ENCODE results near the gene TMEM94.

TMEM94 gene

GRCh38 chr17:75546181-75546580 is 89.7 kb downstream of the TMEM94 start:
- Histone ChIP-seq H3K4me3 (ENCODE audit: low read depth, low read length) (no peak overlapping the region), H3K4me1 (ENCODE audit: control insufficient read depth, insufficient read depth, low read length) (peaks cover 10% of the 10 kb centered on the region; the same call in 1 of the 2 replicates), H3K27ac (ENCODE audit: extremely low read depth, low read depth, low read length) (no peak overlapping the region), H3K9me3 (ENCODE audit: control insufficient read depth, insufficient read depth, low read depth, low read length) (no peaks in the 10 kb centered on the region), H3K36me3 (ENCODE audit: control insufficient read depth in 2 of 2, insufficient read depth in 1 of 2, low read length in 2 of 2) (no peaks in the 10 kb centered on the region)
- ChIA-PET POLR2A (no interaction called here), CTCF (interaction anchor here (0.6 kb wide), 1 partner anchor 87 kb away, joined by 3 read pairs; the partner anchor contains the start of gene SMIM5)
- TF ChIP-seq ZNF324 (tag by site-specific recombination; IDR thresholded peaks at IDR 0.05) (no peak), TCF7L2 (IDR thresholded peaks at IDR 0.05; ENCODE audit: borderline replicate concordance, low read depth, low read length) (no peak), ZNF670 (tag by site-specific recombination; IDR thresholded peaks at IDR 0.05; ENCODE audit: low read depth) (no peak), SP3 (tag by site-specific recombination; IDR thresholded peaks at IDR 0.05) (no peak), ZEB2 (tag by site-specific recombination; IDR thresholded peaks at IDR 0.05) (no peak), PRDM6 (tag by site-specific recombination; IDR thresholded peaks at IDR 0.05) (no peak), ZBTB21 (tag by site-specific recombination; IDR thresholded peaks at IDR 0.05) (no peak), ZNF311 (tag by site-specific recombination; IDR thresholded peaks at IDR 0.05; ENCODE audit: borderline replicate concordance) (no peak), ZNF830 (tag by site-specific recombination; IDR thresholded peaks at IDR 0.05; ENCODE audit: low read depth) (no peak), ZNF175 (tag by site-specific recombination; IDR thresholded peaks at IDR 0.05) (no peak), ZNF843 (tag by site-specific recombination; IDR thresholded peaks at IDR 0.05) (no peak), ZNF596 (tag by site-specific recombination; IDR thresholded peaks at IDR 0.05) (no peak), ZNF416 (tag by site-specific recombination; IDR thresholded peaks at IDR 0.05) (no peak), ZSCAN23 (tag by site-specific recombination; IDR thresholded peaks at IDR 0.05) (no peak), ZNF571 (tag by site-specific recombination; IDR thresholded peaks at IDR 0.05) (no peak), ZNF214 (tag by site-specific recombination; IDR thresholded peaks at IDR 0.05; ENCODE audit: borderline replicate concordance) (no peak), ZNF777 (tag by site-specific recombination; IDR thresholded peaks at IDR 0.05; ENCODE audit: borderline replicate concordance) (no peak), ZNF629 (tag by site-specific recombination; IDR thresholded peaks at IDR 0.05) (no peak)

GRCh38 chr17:75547091-75547490 is 90.7 kb downstream of the TMEM94 start:
- Histone ChIP-seq H3K9me3 (ENCODE audit: control insufficient read depth, insufficient read depth, low read depth, low read length) (no peaks in the 10 kb centered on the region), H3K4me1 (ENCODE audit: control insufficient read depth, insufficient read depth, low read length) (peaks cover 10% of the 10 kb centered on the region; the same call in 1 of the 2 replicates), H3K27ac (ENCODE audit: extremely low read depth, low read depth, low read length) (no peak overlapping the region), H3K4me3 (ENCODE audit: low read depth, low read length) (no peak overlapping the region), H3K36me3 (ENCODE audit: control insufficient read depth in 2 of 2, insufficient read depth in 1 of 2, low read length in 2 of 2) (no peaks in the 10 kb centered on the region)
- POLR2A ChIA-PET = no interaction called here
- CTCF ChIA-PET = no interaction called here
- TF ChIP-seq TCF7L2 (IDR thresholded peaks at IDR 0.05; ENCODE audit: borderline replicate concordance, low read depth, low read length) = no peak
- no peak for TF ChIP-seq ZNF677 (tag by site-specific recombination; IDR thresholded peaks at IDR 0.05)
- no peak for TF ChIP-seq ZNF768 (tag by site-specific recombination; IDR thresholded peaks at IDR 0.05)
- no peak for TF ChIP-seq SALL2 (tag by site-specific recombination; IDR thresholded peaks at IDR 0.05; ENCODE audit: borderline replicate concordance)
- no peak for TF ChIP-seq FEZF1 (tag by site-specific recombination; IDR thresholded peaks at IDR 0.05)
- no peak for TF ChIP-seq ZNF398 (tag by site-specific recombination; IDR thresholded peaks at IDR 0.05)
- no peak for TF ChIP-seq ZSCAN30 (tag by site-specific recombination; IDR thresholded peaks at IDR 0.05)
- TF ChIP-seq PRDM4 (tag by site-specific recombination; IDR thresholded peaks at IDR 0.05) = no peak
- TF ChIP-seq KLF1 (tag by site-specific recombination; IDR thresholded peaks at IDR 0.05) = no peak
